Body of pancreas (tissue), 4 donors: ENCODE data around the gene PLCB1.

Experiments used
- POLR2A ChIP-seq, 3 donors: fragments of 450-650 bp; IDR thresholded peaks; one replicate each; pipeline ENCODE4 v1.6.1; 2016; ENCODE audit warnings: antibody characterized with exemption in 3 of 3, mild to moderate bottlenecking in 2 of 3
- TF ChIP-seq, protein P1 (sequence below), 7 experiments: fragments of 450-650 bp in 4 of 7; fragments of 200-600 bp in 3 of 7; sonication (generic) in 3 of 7; IDR thresholded peaks; one replicate each; pipeline ENCODE4 v1.5.1; 2016 to 2019; ENCODE audit warnings: antibody characterized with exemption in 7 of 7

DNA sequence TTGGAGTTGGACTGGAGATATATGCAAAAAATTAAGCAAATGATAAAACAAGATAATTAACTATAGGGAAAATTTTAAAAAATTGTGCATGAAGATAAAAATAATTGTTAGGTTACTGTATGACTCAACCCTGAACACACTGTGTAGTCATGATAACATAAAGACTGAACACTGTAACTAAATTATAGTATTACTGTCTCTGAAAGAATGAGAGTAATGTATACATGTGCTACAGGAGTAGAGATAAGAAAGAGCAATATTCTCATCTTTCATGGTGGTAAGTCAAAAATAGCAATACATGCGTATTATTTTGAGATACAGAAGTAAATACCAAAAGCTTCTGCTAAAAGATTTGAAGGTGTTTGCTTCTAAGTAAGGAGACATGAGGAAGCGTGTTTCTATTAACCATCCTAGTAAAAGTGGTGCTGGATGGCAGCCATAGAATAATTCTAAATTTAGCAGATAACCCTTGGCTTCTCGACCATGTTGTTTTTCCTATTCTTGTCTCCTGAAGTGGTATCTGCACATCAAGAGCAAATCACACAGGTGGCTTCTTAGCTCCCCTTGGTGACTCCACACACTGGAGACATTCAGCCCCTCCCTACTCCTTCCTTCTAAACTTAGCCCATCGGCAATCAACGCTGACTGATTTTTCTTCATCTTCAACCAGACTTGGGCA is 546.2 kb downstream of the PLCB1 start:
- TF ChIP-seq, protein P1, sequence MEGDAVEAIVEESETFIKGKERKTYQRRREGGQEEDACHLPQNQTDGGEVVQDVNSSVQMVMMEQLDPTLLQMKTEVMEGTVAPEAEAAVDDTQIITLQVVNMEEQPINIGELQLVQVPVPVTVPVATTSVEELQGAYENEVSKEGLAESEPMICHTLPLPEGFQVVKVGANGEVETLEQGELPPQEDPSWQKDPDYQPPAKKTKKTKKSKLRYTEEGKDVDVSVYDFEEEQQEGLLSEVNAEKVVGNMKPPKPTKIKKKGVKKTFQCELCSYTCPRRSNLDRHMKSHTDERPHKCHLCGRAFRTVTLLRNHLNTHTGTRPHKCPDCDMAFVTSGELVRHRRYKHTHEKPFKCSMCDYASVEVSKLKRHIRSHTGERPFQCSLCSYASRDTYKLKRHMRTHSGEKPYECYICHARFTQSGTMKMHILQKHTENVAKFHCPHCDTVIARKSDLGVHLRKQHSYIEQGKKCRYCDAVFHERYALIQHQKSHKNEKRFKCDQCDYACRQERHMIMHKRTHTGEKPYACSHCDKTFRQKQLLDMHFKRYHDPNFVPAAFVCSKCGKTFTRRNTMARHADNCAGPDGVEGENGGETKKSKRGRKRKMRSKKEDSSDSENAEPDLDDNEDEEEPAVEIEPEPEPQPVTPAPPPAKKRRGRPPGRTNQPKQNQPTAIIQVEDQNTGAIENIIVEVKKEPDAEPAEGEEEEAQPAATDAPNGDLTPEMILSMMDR (IDR thresholded peaks at IDR 0.05): no peak
- TF ChIP-seq POLR2A (IDR thresholded peaks at IDR 0.05): no peak
